H1 (cell line): ENCODE measurements around the gene PLEKHG4. TPM values are rescaled to one million over a fixed set of nuclear protein-coding genes. Genes with fewer than 3 reads are reported as not detected.

ENCODE experiments used
- CHD7 ChIP-seq: fragments of 300-600 bp; sonication (generic); IDR thresholded peaks from 2 replicates; pipeline ENCODE4 v1.7.1; 2012; ENCODE audit warnings: low read length, moderate library complexity, mild to moderate bottlenecking, inconsistent platforms; ENCODE audit not compliant: insufficient replicate concordance
- polyA plus RNA-seq, 7 experiments: library from polyadenylated mRNA; depleted of rRNA in 3 of 7; stranded (reverse) in 5 of 7; unstranded in 2 of 7; fragments of >200 nt in 5 of 7; fragments of 200-250 nt in 2 of 7; gene quantifications; 1 replicate in 5 of 7; 2 replicates in 1 of 7; 4 replicates in 1 of 7; pipeline versions ENCODE4 v1.2.1 to v1.2.3, GENCODE V29; 2011 to 2013; ENCODE audit warnings: missing spikeins in 2 of 7, mixed read lengths in 2 of 7
- total RNA-seq: library from RNA; stranded (reverse); fragmentation: NEBNext Ultra II Directional; extraction: Animal tissue kit (Norgen Biotek cat#: 25700); gene quantifications from 2 replicates; pipeline ENCODE4 v1.2.1, GENCODE V29; 2021

PLEKHG4 gene
- total and polyA plus RNA-seq, 2 of the 8 experiments (the other 6 are each of a cell fraction or from before 2014, with no cell fraction given) = 7.7 to 11.1 TPM

DNA sequence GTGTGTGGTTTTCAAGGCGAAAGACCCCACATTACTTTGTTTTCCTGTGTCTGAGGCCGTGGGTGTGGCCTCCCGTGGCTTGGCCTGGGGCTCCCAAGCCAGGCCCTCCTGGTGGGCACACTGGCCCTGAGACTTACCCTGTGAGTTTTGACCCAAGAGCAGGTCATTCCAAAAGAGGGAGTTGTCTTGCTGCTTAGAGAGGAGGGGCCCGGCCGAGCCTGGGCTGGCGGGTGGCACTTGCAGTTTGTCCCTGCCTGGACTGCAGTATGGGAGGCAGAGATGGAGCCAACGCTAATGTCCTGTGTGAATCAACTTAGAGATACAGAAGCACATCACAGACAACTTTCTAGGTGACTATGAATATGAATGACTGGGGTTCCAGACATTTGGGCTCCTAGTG is 22.7 kb downstream of the PLEKHG4 start (continued):
- no peak for TF ChIP-seq CHD7
